Measurements from ENCODE around the gene HOXA3.

GRCh38 chr7:27078616-27079233 lies 73.7 kb downstream of the HOXA3 start:
- TF ChIP-seq CTCF (IDR thresholded peaks at IDR 0.05) (no peak), POLR2A (IDR thresholded peaks at IDR 0.05) (no peak)

All from esophagus squamous epithelium (tissue), 4 donors.